Upper lobe of left lung (tissue), 4 donors: ENCODE results near the gene VAPB.

Experiments used
- EP300 ChIP-seq, 4 donors: sonication (generic); formaldehyde crosslinking; IDR thresholded peaks; one replicate each; pipeline ENCODE4 v1.5.1; 2017; ENCODE audit warnings: antibody characterized with exemption in 4 of 4, control low read depth in 2 of 4
- POLR2A ChIP-seq, 4 donors: fragments of 450-650 bp; IDR thresholded peaks; one replicate each; pipeline ENCODE4 v1.5.1; 2016 to 2017; ENCODE audit warnings: antibody characterized with exemption in 4 of 4, mild to moderate bottlenecking in 2 of 4
- TF ChIP-seq, protein P1 (sequence below), 6 experiments: fragments of 450-650 bp in 4 of 6; fragments of 200-600 bp in 2 of 6; sonication (generic) in 2 of 6; IDR thresholded peaks; one replicate each; pipeline ENCODE4 v1.5.1; 2016 to 2019; ENCODE audit warnings: antibody characterized with exemption in 6 of 6

GRCh38 chr20:58374027-58374850, 14.8 kb upstream of the VAPB start:
- TF ChIP-seq, protein P1, sequence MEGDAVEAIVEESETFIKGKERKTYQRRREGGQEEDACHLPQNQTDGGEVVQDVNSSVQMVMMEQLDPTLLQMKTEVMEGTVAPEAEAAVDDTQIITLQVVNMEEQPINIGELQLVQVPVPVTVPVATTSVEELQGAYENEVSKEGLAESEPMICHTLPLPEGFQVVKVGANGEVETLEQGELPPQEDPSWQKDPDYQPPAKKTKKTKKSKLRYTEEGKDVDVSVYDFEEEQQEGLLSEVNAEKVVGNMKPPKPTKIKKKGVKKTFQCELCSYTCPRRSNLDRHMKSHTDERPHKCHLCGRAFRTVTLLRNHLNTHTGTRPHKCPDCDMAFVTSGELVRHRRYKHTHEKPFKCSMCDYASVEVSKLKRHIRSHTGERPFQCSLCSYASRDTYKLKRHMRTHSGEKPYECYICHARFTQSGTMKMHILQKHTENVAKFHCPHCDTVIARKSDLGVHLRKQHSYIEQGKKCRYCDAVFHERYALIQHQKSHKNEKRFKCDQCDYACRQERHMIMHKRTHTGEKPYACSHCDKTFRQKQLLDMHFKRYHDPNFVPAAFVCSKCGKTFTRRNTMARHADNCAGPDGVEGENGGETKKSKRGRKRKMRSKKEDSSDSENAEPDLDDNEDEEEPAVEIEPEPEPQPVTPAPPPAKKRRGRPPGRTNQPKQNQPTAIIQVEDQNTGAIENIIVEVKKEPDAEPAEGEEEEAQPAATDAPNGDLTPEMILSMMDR (IDR thresholded peaks at IDR 0.05): no peak
- TF ChIP-seq POLR2A (IDR thresholded peaks at IDR 0.05) (no peak), EP300 (IDR thresholded peaks at IDR 0.05) (no peak)
